ENCODE measurements around the gene SORCS2.

The SORCS2 gene

DNA sequence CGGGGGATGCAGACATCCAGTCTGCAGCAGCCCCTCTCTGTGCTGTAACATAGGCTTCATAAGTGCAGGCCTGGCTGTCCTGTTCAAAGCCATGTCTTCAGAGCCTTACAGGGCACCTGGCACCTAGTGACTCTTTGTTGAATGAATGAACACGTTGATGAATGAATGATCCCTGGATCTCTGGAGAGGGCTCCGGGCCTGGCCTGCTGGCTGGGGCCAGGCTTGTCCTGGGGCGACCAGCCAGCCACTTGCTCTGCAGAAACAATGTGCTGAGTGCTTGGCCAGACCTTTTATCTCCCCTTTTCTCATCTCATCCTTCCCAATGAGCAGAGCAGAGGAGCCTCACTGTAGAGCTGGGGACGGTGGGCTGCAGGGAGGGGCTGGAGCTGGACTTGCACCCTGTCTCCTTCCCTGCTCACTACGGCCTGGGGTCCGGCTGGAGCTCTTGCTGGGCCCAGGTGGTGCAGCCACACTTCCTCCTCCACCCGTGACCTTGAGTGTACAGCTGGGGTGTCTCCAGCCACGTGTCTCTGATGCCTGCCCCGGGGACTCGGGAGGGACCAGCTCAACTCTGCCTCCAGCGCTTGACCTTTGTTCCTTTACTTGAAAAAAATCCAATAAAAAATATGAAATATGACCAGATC is 164.5 kb downstream of the SORCS2 start:
- DNase-seq (ENCODE audit: low spot score): no peak

DNA sequence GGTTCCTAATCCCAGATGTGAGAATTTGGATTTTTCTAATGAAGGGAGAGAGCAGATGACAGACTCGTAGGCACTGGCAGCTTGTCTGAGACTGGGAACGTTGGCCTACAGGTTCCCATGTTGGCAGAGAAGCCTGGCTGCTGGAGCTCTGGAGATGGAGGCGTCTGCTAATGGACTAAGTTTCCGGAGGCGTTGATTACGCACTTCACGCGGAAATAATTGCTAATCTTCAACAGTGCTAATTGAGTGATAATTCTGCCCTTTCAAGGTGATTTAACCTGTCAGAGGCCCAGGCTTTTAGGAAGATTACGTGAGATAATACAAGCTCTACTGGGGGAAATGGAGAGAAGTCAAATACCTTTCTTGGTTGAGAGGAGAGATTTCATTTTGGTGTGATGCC is 165.0 kb downstream of the SORCS2 start:
- no peak for DNase-seq (ENCODE audit: low spot score)

DNA sequence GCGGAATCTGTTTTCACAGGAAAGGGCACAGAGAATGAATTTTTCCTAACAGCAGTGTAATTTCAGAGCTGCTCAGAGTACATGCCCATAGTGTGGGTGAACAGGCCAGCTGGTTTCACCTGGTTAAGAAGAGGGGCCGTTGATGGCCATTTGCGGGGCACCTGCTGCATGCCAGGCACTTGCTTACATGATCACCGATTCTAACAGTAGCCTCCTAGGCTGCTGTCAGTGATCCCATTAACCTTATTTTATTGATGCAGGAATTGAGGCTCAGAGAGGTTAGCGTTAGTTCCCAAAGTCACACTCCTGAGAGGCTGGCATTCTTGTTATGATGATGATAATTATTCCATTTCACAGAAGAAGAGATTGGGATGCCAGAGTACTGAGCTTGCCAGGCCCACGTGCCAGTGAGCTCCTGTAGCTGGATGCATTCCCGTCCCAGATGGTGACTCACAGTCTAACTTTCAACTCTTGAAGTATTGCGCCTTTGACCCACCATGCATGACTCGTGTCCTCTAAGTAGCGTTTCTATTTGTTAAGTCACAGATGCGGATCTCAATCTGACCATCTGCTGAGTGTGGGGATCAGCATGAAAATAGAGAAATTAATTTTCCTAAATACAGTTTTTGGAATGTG is 165.9 kb downstream of the SORCS2 start:
- DNase-seq (ENCODE audit: low spot score): peak; percentile 84

- no peak for DNase-seq (ENCODE audit: low spot score)
Measured at GRCh38 chr4:7359400-7360062, 167.2 kb downstream of the SORCS2 start.

DNA sequence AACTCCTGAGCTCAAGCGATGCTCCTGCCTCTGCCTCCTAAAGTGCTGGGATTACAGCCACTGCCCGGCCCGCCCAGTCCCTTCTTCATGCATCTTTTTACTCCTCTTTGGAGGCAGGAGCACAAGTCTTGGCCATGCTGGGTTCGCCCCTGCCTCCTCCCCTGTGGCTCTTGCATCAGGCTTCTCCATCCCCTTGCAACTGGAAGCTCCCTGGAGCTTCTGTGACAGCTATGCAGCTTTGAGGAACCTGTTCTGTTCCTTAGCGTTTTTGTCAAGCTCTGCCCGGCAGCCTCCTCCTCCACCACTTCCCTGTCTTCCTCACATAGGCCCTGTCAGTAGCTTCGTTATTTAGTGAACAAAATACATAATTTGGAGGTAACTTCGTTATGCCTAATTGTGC is 168.5 kb downstream of the SORCS2 start:
- no peak for DNase-seq (ENCODE audit: low spot score)

GRCh38 chr4:7361280-7361895 is 169.1 kb downstream of the SORCS2 start:
- no peak for DNase-seq (ENCODE audit: low spot score)

GRCh38 chr4:7362341-7362740 is 170.0 kb downstream of the SORCS2 start:
- DNase-seq (ENCODE audit: low spot score): no peak

DNA sequence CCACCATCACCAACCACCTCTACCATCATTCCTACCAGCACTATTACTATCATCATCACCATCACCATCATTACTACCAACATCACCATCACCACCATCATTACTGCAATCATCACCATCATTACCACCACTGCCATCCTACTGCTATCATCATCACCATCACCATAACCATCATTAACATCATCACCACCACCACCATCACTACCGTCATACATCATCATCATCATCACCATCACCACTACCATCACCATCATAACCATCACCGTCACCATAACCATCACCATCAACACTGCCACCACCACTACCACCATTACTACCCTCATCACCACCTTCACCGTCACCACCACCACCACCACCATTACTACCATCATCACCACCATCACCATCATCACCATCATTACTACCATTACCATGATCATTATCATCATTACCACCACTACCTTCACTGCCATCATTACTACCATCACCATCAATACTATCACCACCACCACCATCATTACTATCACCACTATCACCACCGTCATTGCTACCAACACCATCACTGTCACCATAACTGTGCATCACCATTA is 170.6 kb downstream of the SORCS2 start:
- DNase-seq (ENCODE audit: low spot score): no peak

DNA sequence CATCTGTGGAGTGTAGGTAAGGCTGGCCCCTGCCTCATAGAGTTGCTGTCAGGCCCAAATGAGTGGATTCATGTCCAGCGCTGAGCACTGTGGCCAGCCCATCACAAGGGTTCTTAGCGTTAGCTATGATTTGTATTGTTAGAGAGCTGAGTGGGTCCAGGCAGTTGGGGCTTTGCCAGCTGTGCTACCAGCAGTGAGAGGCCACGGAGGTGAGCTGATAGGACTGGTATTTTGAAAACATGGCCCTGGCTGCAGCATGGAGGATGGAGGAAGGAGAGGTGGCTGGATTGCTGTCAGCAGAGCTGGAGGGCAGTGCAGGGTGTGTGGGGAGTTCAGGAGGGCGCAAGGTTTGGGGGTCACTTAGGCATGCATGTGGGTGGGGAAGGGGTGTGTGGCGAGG is 172.6 kb downstream of the SORCS2 start:
- no peak for DNase-seq (ENCODE audit: low spot score)

- DNase-seq (ENCODE audit: low spot score): no peak
Measured at GRCh38 chr4:7365462-7366179, 173.3 kb downstream of the SORCS2 start.

GRCh38 chr4:7366180-7366945 is 174.0 kb downstream of the SORCS2 start:
- DNase-seq (ENCODE audit: low spot score): no peak

GRCh38 chr4:7366954-7367353 is 174.6 kb downstream of the SORCS2 start:
- DNase-seq (ENCODE audit: low spot score): no peak

DNA sequence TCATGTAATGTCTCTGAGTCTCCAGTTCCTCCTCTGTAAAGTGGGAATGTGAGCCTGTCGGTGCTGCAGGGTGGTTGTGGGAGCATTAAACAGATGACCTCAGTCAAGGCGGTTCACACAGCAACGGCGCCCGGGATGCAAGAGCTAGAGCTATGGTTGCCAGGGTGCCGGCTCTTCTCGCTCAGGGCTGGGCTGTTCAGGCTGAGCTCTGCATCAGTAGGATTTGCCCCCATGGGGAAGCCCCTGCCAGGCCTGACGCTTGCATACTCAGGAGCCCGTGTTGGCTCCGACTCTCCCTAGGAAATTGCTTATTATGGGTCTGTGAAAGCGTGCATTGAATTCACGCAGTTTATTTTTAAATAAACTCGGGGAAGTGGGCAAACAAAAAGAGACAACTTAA is 175.1 kb downstream of the SORCS2 start:
- no peak for DNase-seq (ENCODE audit: low spot score)

DNA sequence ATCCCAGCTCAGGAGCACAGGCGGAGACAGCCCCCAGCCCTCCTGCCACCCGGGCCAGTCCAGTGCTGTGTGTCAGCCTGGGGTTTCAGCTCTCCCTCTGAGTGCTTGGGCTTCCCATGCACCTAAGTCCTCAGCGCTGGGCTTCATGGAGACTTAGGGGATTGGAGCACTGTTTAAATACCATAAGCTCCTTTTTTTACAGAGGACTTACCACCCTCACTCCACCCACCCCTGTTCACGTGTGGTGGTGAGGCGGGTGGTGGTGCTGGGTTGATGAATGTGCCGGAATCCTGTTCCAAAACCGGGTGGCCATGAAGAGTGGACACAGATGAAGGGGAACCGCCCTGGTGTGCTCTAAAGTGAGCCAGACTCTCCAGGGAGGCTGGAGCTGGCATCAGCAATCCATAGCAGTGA is 175.5 kb downstream of the SORCS2 start:
- no peak for DNase-seq (ENCODE audit: low spot score)

- no peak for DNase-seq (ENCODE audit: low spot score)
Measured at GRCh38 chr4:7368296-7368695, 176.0 kb downstream of the SORCS2 start.

- DNase-seq (ENCODE audit: low spot score): no peak
Measured at GRCh38 chr4:7369511-7369910, 177.2 kb downstream of the SORCS2 start.

- DNase-seq (ENCODE audit: low spot score): no peak
Measured at GRCh38 chr4:7370038-7370437, 177.7 kb downstream of the SORCS2 start.

DNA sequence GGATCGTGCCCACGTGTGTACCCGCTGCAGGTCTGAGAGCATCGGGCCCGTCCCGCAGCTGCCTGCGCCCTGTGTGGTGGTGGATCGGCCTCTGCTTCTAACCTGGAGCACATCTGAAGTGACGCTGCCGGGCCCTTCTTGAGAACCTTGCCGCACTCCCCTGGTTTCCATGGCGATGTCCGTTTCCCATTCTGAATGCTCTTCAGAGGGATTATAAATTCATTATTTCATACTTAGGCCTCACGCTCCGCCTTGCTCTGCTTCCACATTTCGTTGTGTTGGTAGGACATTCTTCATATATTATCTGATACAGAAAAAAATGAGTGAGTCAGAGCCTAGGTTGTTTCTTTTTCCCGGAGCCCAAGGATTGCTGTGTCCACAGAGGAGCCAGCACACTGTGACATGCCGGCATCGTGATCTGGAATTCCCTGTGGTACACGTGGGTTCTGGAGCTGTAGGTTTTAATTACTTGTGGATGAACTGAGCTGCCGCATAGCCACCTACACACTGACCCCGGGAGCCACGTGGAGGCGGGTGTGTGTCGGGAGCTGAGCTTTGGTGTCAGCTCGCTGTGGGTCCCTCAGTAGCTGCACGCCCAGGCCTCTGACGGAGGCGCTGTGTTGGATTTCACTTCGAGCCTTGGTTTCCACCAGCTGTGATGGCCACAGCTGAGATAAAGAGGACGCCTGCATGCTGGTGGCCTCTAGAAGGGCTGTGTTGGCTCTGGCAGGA is 179.0 kb downstream of the SORCS2 start:
- DNase-seq (ENCODE audit: low spot score): no peak

- DNase-seq (ENCODE audit: low spot score): no peak
Measured at GRCh38 chr4:7372673-7373072, 180.3 kb downstream of the SORCS2 start.

DNA sequence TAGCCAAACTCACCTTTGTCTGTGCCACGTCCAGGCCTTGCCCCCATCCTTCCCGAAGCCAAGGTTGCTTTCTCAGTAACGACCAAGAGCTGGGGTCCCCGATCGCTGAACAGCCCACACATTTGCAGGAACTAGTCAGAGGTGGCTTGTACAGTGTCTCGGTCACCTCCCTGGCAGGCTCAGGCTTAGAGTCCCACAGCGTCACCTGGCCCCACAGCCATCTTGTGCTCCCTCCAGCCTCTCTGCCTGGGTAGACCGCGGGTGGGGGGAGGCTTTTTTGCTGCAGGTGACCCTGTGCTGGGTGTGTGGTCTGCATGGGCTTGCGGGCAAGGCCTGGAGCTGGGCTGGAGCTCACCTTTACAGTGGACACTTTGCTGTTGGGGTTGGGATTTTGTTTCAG is 182.2 kb downstream of the SORCS2 start:
- DNase-seq (ENCODE audit: low spot score): no peak

DNA sequence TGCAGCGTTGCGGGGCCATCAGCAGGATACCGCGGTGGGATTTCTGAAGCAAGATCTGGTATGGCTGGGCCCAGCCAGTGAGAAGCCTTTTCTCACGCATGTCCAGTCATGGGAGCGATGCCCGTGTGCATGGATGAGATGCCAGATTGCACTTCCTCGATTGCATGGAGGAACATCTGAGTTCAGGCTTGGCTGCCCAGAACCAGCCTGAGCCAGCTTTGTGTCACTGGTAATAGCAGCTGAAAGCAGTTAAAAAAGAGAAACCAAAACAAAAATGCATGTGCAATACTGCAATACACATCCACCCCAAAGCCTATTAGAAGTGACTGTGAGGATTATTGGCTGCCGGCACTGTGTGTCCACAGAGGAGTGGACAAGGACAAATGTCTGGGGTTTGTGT is 183.1 kb downstream of the SORCS2 start:
- peak; percentile 26 for DNase-seq (ENCODE audit: low spot score)

Data from AG08396 (cell line).